C4-2B (cell line): ENCODE results near the gene CDCA7.

Experiments used
- H3K27ac ChIP-seq: fragments of 450-650 bp; 2 replicates; pipeline ENCODE4 v1.5.1; 2017
- ZFX ChIP-seq: fragments of 450-650 bp; IDR thresholded peaks from 2 replicates; pipeline ENCODE4 v1.6.1; 2017
- TF ChIP-seq, protein P1 (sequence below): fragments of 450-650 bp; conservative IDR thresholded peaks from 2 replicates; pipeline ENCODE4 v1.5.1; 2017; ENCODE audit warnings: mild to moderate bottlenecking

Gene CDCA7

DNA sequence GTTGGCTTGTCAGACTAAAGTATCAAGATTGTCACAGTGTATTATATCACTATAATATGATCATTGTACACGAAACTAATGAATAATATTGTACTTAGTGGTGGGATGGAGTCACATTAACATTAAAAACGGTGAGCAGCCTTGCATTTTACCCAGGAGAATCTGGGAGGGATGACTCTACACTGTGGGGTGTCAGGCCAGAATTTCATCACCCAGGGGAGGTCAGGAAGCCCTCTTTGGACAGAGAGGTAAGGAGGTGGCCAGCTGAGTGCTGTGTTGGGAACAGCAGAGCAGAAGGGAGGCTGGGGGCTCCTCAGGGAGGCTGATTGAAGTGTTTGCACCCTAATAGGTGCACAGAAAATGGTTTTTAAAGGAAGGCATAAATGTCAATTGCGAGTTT, 33.0 kb downstream of the CDCA7 start:
- no peak for TF ChIP-seq ZFX
- TF ChIP-seq, protein P1, sequence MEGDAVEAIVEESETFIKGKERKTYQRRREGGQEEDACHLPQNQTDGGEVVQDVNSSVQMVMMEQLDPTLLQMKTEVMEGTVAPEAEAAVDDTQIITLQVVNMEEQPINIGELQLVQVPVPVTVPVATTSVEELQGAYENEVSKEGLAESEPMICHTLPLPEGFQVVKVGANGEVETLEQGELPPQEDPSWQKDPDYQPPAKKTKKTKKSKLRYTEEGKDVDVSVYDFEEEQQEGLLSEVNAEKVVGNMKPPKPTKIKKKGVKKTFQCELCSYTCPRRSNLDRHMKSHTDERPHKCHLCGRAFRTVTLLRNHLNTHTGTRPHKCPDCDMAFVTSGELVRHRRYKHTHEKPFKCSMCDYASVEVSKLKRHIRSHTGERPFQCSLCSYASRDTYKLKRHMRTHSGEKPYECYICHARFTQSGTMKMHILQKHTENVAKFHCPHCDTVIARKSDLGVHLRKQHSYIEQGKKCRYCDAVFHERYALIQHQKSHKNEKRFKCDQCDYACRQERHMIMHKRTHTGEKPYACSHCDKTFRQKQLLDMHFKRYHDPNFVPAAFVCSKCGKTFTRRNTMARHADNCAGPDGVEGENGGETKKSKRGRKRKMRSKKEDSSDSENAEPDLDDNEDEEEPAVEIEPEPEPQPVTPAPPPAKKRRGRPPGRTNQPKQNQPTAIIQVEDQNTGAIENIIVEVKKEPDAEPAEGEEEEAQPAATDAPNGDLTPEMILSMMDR, result no peak
- H3K27ac ChIP-seq, result no peak overlapping the region

DNA sequence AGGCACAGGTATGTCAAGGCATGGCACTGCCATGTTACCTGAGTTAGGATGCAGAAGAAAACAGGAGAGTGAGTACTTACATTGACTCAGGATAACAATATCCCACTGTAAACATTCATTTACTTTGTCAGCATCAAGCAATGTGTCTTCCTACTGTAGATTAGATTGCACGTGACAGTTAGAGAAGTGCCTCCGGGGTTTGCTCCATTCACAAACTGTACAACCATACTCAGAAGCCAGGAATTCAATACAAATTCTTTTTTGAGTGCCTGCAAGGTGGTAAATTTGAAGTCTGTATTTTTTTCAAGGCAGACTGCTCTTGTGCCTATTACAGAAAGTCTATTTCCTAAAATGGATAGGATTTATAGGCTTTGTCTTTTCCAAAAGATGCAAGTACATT, 34.1 kb downstream of the CDCA7 start:
- no peak for TF ChIP-seq ZFX
- TF ChIP-seq, protein P1, result no peak
- H3K27ac ChIP-seq, result no peak overlapping the region

DNA sequence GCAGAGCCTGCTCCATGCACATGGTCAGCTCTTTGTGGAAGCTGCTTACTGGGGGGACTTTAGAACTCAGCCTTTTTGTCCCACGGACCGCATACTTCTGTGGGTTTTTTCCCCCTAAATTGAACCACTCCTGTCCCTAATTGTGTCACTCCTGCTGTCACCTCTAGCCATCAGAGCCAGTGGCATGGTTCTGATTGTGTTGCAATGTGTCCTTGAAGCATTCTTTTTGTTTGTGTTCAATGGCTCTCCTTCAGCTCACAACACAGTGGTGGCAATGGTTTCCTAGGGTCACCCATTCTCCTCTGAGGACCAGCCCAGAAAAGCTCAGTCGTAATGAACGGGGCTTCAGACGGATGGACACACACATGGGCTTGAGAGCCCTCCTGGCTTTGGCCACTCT, 35.4 kb downstream of the CDCA7 start:
- TF ChIP-seq, protein P1, result no peak
- TF ChIP-seq ZFX, result no peak
- H3K27ac ChIP-seq, result no peak overlapping the region

DNA sequence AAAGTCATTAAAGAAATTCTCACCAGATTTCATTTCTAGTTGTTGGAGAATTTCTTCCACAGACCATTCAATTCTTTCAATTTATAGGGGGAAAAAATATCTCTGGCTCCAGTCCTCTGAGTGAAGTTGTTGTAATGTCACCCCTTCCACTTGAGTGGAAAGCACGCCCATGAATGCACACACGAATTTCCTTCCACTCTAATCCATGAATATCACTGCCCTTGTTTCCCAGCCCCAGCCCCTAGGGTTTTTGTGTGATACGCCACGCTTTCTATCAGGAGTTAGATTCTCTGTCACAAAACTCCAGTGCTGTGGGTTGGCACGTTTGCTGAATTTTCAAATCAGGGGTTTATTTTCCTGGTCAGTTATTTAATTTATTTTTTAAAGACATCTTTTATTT, 38.1 kb downstream of the CDCA7 start:
- no peak overlapping the region for H3K27ac ChIP-seq
- TF ChIP-seq, protein P1, result no peak
- no peak for TF ChIP-seq ZFX

DNA sequence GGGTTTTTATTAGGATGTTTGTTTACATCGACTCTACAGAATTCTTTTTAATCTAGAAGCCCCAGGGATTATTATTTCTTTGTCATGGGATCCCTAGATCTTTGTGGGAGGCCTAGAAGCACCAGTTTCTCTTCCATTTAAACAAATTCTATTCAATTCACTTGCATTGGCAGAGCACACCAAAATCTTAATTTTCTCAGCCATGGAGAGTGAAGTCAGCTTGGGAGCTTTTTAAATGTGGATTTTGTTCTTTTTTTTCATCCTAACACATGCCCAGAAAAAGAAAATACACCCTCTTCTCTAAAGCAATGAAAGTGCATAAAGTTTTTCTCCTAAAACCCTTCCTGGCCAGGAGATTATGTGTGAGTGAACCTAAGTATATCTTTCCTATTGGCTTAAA, 38.5 kb downstream of the CDCA7 start:
- TF ChIP-seq ZFX, result no peak
- TF ChIP-seq, protein P1, result no peak
- no peak overlapping the region for H3K27ac ChIP-seq

DNA sequence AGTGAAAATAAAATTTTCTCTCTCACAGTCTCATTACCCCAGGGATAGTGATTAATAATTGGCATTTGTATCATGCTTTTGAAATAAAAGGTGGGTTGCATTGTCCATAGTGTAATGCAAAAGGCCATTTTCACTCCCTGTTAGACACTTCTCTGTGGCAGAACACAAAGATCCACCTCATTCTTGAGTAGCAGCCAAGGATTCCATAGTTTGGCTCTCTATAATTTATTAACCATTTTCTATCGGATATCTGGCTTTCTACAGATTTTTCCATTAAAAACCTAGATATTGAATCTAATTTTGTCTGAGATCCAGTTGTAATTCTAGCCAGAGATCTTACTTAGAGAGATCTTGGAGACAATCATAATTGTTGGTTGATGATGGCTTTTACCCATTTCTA, 39.0 kb downstream of the CDCA7 start:
- no peak overlapping the region for H3K27ac ChIP-seq
- TF ChIP-seq, protein P1, result no peak
- TF ChIP-seq ZFX, result no peak

DNA sequence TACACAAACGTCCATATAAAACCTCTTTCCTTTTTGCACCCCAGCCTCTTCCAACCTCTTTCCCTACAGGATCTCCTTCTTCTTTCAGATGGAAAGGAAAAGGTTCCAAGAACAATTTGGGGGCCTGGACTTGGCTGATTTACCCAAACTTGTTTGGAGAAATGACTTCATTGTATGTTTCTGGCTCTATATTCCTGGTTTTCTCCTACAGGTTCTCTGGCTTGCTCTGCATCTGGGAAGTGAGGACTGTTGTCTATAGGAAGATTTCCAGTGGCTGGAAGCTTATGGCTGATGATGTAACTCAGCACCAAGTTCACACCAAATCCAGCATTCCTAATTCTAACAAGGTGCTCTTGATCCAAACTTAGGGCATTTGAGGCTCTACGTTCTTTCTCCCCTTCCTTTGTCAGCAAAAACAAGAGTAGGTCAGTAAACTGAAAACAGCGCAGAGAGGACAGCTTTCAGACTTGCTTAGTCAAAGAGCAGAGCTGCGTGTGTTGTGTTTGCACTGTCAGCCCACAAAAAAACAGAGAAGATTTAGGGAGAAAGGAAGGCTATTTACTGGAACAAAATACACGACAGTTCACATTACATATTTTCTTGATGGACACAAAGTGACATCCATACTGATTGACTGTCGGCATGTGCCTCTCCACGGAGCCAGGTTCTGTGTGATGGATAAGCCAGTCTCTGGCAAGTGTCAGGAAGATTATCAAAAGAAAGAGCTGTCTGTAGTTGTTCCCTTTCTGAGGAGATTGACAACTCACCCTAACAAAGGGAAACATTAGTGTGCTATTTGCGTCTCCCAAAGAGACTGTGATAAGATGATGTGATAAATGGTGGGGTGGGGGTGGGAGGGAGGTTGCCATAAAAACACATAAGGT, 39.7 kb downstream of the CDCA7 start:
- no peak overlapping the region for H3K27ac ChIP-seq
- TF ChIP-seq, protein P1, result no peak
- TF ChIP-seq ZFX, result no peak
